A549 treated with ZK216348 at 1 μM for 4 hours (cell line): ENCODE data around the gene EML5. TPM values are rescaled to one million over a fixed set of nuclear protein-coding genes. Genes with fewer than 3 reads are reported as not detected.

Experiments used
- total RNA-seq: library from RNA; stranded (reverse); fragments of 200-300 nt; extraction: Qiagen RNA extraction; gene quantifications from 5 replicates; pipeline ENCODE4 v1.2.3, GENCODE V29; 2022; ENCODE audit warnings: low read depth

EML5 gene
- total RNA-seq, result 0.45 to 1.5 TPM (median 0.55 TPM) in 5 replicates

GRCh38 chr14:88792473-88793258, at the start of gene EML5:
Gene EML5 (minus strand): TSS chr14:88792953. CDS start chr14:88792503, 450 bp downstream.

DNA sequence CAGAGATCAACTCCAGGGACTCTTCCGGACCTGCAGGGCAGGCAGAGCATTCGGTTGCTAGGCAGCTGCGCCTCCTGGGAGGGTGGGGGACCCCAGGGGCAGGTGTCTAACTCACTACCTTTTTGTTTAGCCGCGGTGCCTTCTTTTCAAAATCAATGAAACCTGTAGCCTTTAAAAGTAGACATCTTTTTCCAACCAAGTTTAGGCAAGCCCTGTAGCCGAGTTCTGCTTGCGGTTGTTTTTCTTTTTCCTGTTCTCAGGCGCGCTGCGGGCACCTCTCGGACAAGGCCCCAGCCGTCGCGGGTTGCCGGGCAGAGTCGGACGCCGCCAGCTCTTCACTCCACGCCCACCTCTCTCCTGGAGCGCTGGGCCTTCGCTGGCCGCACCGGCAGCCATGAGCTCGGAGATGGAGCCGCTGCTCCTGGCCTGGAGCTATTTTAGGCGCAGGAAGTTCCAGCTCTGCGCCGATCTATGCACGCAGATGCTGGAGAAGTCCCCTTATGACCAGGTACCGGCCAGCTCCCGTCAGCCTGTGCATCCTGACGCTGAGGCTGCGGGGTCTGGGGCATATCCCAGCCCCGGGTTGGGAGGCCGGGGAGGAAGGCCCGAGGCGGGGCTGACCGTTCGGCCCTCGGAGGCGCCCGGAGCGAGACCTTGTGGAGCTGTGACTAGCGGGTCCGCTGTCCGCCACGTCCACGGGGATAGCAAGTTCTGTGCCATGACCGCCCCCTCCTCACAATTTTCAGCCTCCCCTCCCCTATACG, 31.7 kb upstream of the EML5 start, which contains the start of gene TTC8:
Gene TTC8 (plus strand): TSS at position 338 of the 764 bp plus-strand sequence. CDS start 57 bp downstream, at position 395.

DNA sequence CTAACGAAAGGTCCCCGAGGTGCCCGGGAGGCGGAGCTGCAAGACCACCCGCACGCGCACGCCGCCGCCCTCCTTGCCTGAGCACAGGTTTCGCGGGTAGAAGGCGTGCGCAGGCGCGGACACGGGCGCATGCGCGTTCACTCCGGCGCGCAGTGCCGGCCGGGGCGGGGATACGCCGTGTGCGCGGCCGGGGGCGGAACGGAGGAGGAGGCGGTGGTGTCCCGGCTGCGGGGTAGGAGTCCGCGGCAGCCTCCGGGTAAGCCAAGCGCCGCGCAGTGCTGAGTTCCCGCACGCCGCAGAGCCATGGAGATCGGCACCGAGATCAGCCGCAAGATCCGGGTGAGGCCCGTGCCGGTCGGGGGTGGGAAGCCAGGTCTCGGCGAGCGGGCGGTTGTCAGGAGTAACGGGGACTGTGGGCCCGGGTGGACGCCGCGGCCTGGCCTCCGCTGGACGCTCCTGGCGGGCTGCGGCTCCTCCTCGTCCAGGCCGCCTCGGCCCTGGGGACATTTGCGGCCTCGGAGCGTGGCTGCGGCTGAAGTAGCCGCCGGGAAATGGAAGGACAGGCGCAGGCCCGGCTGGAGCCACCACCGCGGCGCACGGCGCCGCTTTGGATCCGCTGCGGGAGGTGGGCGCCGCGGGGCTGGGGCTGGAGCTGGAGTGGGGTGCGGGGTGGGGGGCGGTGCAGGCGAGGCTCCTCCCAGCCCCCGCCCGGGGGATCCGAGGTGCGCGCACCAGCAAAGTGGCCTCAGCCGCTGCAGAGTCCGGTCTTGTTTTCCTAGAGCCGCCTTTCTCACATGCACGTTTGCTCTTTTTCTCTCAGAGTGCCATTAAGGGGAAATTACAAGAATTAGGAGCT, 229.7 kb downstream of the EML5 start, which contains the start of gene ZC3H14:
Gene ZC3H14 (plus strand): TSS at position 207 of the 856 bp plus-strand sequence. CDS start 97 bp downstream, at position 304.

Other genes starting within 250 kb of the EML5 start
- 7.5 to 10.1 TPM (median 9.6 TPM) in 5 replicates for gene PTPN21, start 237.9 kb downstream of the EML5 start, total RNA-seq
- gene ZC3H14, start 229.9 kb downstream of the EML5 start, total RNA-seq, result 60.4 to 68.9 TPM (median 62.7 TPM) in 5 replicates
- gene TTC8, start 31.7 kb upstream of the EML5 start, total RNA-seq, result 39.5 to 43.7 TPM (median 40.1 TPM) in 5 replicates